ENCODE data around the gene YARS1.

DNA sequence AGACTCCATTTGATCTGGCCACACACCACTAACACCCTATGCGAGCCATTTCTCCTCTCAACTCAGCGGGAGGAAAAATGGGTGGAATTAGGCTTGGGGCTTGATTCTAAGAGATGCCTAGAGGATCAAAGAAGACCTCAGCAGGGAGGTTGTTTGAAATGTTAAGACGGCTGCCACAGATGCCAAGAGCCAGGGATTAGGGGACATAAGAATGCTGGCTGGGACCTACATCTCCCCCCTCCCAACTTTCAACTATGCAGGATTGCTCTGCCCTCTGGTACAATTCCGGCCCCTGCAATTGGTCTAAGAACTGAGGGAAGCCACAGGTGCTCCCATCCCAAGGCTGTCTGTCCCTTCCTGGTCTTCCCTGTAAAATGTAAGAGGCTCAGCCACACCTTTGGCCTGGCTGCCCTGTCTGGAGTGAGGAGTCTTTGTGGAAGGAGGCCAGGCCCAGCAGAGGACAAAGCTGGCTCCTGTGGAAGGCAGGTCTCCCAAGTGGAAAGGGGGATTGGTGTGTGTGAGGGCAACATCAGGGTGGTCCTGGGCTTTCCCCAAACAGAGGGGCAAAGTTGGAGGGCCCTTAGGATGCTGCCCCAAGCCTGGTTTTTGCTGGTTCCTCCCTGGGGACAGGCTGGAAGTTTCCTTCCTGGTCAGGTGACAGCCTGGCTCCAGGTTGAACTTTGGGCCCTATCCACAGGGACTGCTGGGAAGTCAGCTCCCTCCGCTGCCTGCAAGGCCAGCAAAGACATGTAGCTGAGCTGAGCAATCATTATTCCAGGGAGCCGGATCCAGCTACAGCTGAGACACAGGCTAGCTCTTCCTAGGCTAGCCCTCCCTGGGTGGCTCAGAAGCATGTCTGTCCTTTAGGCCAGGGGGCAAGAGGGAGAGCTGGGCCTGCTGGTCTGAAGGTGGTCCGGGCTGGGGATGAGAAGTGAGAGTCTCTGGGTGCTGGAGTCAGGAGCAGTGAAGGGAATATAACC is 80.1 kb downstream of the YARS1 start:
- TF ChIP-seq YY1 (IDR thresholded peaks at IDR 0.05; ENCODE audit: extremely low read depth, insufficient replicate concordance, low read depth, low read length) (no peak), EZH2 (IDR thresholded peaks at IDR 0.05) (no peak), CTCF (IDR thresholded peaks at IDR 0.05 in 2 of 3, conservative IDR thresholded peaks at IDR 0.05 in 1 of 3; ENCODE audit: borderline replicate concordance in 1 of 3, insufficient read depth in 1 of 3, low read depth in 2 of 3, low read length in 2 of 3) (no peak), ZBTB33 (IDR thresholded peaks at IDR 0.05; ENCODE audit: extremely low read depth, insufficient replicate concordance, low read length) (no peak), EZH2phosphoT487 (IDR thresholded peaks at IDR 0.05; ENCODE audit: borderline replicate concordance) (no peak), POLR2AphosphoS5 (IDR thresholded peaks at IDR 0.05; ENCODE audit: low read depth, low read length) (no peak), POLR2A (IDR thresholded peaks at IDR 0.05; ENCODE audit: borderline replicate concordance, extremely low read depth, insufficient read depth, insufficient read length) (no peak), ELF1 (IDR thresholded peaks at IDR 0.05; ENCODE audit: borderline replicate concordance, low read depth) (no peak), FOSL1 (IDR thresholded peaks at IDR 0.05; ENCODE audit: low read depth) (no peak), REST (IDR thresholded peaks at IDR 0.05; ENCODE audit: low read depth) (no peak)
- TF ChIP-seq, protein P1, sequence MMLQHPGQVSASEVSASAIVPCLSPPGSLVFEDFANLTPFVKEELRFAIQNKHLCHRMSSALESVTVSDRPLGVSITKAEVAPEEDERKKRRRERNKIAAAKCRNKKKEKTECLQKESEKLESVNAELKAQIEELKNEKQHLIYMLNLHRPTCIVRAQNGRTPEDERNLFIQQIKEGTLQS (IDR thresholded peaks at IDR 0.05) = no peak
